NCI-H1436 treated with DMSO at 0.1 percent for 48 hours (cell line): ENCODE measurements around the gene DNA2.

Source experiments
- DNase-seq: peaks from one replicate; lab custom pipeline; 2025; lab: John Stamatoyannopoulos, UW

Gene DNA2

DNA sequence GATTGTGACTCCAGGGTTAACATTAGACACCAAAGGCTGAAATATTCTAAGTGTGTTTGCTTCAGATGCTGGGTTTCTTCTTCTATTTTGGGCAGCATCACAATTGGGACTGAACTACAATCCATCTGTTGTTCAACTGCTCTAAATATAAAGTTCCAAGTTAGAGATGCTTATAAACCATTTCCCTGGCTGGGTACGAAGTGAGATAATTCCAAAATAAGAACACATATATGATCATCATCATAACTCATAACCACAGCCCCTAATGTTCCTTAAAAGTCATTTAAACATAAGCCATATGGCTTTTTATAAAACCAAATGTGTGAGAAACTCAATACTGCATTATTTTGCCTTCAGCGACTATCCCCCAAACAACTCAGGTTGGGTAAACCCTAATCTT is 28.8 kb downstream of the DNA2 start:
- no peak for DNase-seq

- no peak for DNase-seq
These were observed 30.9 kb downstream of the DNA2 start for GRCh38 chr10:68440898-68441297.

DNA sequence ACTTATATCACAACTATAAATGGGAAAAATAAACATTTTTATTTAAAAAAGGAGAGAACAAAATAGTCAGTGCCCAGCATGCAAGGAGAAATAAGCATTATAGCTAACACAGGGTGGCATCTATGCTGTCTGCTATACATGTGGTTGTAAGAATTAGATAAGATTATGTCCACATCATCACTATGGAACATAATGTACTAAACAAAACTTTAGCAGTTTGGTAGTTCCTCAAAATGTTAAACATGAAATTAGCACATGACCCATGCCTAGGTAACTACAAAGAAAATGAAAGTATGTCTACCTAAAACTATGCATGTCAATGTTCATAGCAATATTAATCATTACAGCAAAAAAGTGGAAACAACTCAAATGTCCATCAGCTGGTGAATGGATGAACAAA is 36.0 kb downstream of the DNA2 start:
- no peak for DNase-seq

- no peak for DNase-seq
These were observed 37.1 kb downstream of the DNA2 start for GRCh38 chr10:68434657-68435056.

DNA sequence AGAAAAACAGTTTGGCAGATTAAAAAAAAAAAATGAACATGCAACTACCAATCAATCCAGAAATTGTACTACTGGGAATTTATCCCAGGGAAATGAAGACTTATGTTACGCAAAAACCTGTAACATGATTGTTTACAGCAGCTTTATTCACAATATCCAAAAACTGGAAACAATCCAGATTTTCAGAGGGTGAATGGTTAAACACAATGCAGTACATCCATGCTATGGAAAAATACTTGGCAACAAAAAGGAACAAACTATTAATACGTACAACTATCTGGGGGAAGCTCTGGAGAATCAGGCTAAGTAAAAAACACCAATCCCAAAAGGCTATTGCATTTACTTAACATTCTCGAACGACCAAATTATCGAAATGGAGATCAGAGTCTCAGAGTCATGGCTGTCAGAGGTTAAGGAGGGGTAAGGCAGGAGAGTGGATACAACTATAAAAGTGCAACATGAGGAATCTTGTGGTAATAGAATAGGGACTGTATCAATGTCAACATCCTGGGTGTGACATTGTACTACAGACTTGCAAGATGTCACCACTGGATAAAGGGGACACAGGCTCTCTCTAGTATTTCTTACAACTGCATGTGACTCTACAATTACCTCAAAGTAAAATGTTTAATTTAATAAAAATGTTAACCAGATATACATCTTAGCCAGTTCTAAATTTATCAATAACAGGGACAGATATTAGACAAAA is 43.2 kb downstream of the DNA2 start:
- no peak for DNase-seq

DNA sequence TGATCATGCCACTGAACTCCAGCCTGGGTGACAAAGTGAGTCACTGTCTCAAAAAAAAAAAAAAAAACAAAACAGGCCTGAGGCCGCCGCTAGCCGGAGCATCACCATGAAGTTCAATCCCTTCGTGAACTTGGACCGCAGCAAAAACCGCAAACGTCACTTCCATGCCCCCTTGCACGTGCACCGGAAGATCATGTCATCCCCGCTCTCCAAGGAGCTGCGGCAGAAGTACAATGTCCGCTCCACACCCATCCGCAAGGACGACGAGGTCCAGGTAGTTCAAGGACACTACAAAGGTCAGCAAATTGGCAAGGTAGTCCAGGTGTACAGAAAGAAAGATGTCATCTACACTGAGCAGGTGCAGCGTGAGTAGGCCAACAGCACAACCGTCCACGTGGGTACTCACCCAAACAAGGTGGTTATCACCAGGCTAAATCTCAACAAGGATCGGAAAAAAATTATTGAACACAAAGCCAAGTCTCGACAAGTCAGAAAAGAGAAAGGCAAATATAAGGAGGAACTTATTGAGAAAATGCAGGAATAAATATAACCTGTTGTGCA is 47.2 kb downstream of the DNA2 start:
- no peak for DNase-seq

- no peak for DNase-seq
These were observed 48.3 kb downstream of the DNA2 start for GRCh38 chr10:68423522-68423921.

- DNase-seq: no peak
These were observed 52.4 kb downstream of the DNA2 start for GRCh38 chr10:68419376-68419775.

DNA sequence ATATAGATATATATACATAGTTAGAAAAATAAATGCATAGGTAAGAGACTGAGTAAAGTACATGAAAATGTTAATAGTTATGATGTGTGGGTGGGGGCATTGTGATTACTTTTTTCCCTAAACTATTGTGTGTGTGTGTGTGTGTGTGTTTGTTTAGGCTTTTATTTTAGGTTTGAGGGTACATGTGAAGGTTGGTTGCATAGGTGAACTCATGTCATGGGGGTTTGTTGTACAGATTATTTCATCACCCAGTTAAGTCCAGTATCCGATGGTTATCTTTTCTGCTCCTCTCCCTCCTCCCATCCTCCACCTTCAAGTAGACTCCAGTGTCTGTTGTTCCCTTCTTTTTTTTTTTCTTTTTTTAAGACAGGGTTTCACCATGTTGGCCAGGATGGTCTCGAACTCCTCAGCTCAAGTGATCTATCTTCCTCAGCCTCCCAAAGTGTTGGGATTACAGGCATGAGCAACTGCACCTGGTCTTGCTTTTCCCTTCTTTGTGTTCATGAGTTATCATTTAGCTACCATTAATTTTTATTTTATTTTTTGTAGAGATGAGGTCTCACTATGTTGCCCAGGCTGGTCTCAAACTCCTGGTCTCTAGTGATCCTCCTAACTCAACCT is 62.8 kb downstream of the DNA2 start:
- no peak for DNase-seq

GRCh38 chr10:68406815-68407548 is 64.8 kb downstream of the DNA2 start, which contains the start of gene RUFY2:
TSS of gene RUFY2 (minus strand) at chr10:68407277. CDS start at chr10:68407189, 88 bp downstream.
- DNase-seq: no peak

DNA sequence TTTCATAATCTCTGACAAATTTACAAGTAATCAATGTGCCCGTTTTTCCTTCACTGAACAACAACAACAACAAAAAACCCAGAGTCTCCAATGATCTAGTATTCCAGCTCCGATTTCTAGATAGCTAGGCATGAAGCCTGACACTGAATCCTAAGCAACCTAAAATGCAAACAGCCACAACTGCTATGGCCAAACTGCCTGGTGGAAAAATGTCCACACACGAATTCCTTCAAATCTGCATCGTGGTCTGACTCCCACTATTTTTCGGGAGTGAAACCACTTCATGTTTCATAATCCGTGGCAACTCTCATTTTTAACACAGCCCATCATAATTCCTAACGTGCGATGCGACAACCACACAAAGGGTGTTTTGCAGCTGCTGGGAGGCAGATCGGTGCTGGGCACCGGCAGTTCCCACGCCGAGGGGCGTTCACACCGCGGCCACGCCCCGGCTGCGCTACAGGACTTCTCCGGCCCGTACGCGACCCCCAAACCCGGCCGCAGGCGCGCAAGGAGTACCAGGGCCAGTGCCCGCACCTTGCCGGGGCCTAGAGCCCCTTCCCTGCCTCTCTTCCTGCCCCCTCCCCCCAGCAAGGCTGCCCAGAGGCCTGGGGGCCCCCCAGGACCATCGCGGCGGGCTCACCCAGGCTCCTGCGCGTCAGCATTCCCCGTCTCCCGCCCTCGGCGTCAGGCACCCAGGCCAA is 65.5 kb downstream of the DNA2 start:
- no peak for DNase-seq

GRCh38 chr10:68403701-68404100 is 68.1 kb downstream of the DNA2 start:
- no peak for DNase-seq

GRCh38 chr10:68402276-68402675 is 69.5 kb downstream of the DNA2 start:
- no peak for DNase-seq

DNA sequence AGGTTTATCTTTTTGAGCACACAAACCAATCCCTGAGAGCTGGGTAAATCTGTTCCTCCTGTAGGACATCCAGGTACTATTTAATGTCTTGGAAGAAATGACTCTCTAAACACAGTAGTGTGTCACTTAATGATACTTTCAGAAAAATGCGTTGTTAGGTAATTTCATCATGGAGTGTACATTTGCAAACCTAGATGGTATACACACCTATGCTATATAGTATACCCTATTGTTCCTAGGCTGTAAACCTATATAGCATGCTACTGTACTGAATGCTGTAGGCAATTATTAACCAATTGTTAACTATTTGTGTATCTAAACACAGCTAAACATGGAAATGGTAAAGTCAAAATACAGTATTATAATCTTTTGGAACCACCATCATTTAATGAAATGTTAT is 74.8 kb downstream of the DNA2 start:
- no peak for DNase-seq

DNA sequence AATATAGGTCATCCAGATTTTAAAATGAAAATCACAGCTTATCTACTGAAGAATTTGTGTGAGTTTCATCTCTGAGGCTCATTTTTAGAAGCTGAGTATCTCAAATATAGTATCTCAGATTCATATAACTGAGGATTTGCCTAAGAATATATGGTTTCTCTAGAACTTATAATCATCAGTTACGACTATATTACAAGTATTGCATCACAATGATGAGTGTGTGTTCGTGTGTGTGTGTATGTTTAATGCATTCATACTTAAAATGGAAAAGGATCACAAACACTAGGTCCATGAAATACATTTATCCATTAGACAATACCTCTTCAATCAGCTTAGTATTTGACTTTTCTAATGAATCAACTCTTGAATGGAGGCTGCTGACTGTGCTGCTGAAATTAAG is 86.0 kb downstream of the DNA2 start:
- DNase-seq: no peak

GRCh38 chr10:68371604-68372003 is 100.2 kb downstream of the DNA2 start:
- DNase-seq: no peak

GRCh38 chr10:68367121-68367520 is 104.7 kb downstream of the DNA2 start:
- no peak for DNase-seq

- DNase-seq: no peak
These were observed 105.2 kb downstream of the DNA2 start for GRCh38 chr10:68366600-68366999.

DNA sequence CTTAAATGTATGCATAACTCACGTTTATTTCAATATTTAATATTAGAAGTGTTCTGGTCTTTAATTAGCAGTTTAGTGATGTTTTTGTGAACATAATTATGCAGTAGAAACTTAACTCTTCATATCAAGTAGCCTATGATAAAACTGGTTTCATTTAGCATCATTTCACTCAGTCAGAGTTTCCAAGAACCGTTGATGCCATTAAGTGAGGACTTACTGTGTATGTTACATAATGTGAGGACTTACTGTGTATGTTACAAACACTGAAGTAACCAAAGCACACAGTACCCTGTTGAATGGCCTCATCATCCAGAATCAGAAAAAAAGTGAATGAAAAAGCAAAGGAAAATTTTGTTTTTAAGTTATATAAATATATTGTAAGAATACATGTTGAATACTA is 106.2 kb downstream of the DNA2 start:
- DNase-seq: no peak

GRCh38 chr10:68364101-68364886 is 107.5 kb downstream of the DNA2 start:
- no peak for DNase-seq
